NT2/D1 (cell line): Measurements from ENCODE around the gene KANK3.
"Not testable (repeated sequence)": the region's sequence is repeated elsewhere in the genome, so short reads cannot be mapped to it uniquely, and the experiment has no call there.

ENCODE experiments used
- DNase-seq: peaks from one replicate; pipeline ENCODE4 v3.0.0-alpha.2; 2011; ENCODE audit warnings: low read depth, low spot score
- H3K27me3 ChIP-seq: 2 replicates; pipeline ENCODE4 v1.6.0; 2011; ENCODE audit warnings: mild to moderate bottlenecking; ENCODE audit not compliant: insufficient read length, insufficient read depth
- H3K36me3 ChIP-seq: 2 replicates; pipeline ENCODE4 v1.6.1; 2011; ENCODE audit warnings: mild to moderate bottlenecking, low read length, mixed read lengths; ENCODE audit not compliant: insufficient read depth, insufficient read length
- H3K4me1 ChIP-seq: 2 replicates; pipeline ENCODE4 v1.5.1; 2011; ENCODE audit not compliant: insufficient read depth, insufficient read length
- H3K4me3 ChIP-seq: 2 replicates; pipeline ENCODE4 v1.5.1; 2011; ENCODE audit warnings: low read depth; ENCODE audit not compliant: insufficient read length
- H3K9ac ChIP-seq: 2 replicates; pipeline ENCODE4 v1.6.0; 2011; ENCODE audit warnings: low read depth; ENCODE audit not compliant: insufficient read length
- H3K9me3 ChIP-seq: 2 replicates; pipeline ENCODE4 v1.5.1; 2011; ENCODE audit warnings: mild to moderate bottlenecking, low read length; ENCODE audit not compliant: insufficient read depth
- SUZ12 ChIP-seq: IDR thresholded peaks from 2 replicates; pipeline ENCODE4 v1.6.1; 2011; ENCODE audit not compliant: insufficient read length, insufficient read depth; ENCODE audit errors: extremely low read depth
- YY1 ChIP-seq: IDR thresholded peaks from 2 replicates; pipeline ENCODE4 v1.6.1; 2011; ENCODE audit not compliant: insufficient read length, insufficient read depth
- ZNF274 ChIP-seq: IDR thresholded peaks from 2 replicates; pipeline ENCODE4 v1.6.1; 2011; ENCODE audit warnings: mild to moderate bottlenecking, low read depth, low read length

Gene KANK3

DNA sequence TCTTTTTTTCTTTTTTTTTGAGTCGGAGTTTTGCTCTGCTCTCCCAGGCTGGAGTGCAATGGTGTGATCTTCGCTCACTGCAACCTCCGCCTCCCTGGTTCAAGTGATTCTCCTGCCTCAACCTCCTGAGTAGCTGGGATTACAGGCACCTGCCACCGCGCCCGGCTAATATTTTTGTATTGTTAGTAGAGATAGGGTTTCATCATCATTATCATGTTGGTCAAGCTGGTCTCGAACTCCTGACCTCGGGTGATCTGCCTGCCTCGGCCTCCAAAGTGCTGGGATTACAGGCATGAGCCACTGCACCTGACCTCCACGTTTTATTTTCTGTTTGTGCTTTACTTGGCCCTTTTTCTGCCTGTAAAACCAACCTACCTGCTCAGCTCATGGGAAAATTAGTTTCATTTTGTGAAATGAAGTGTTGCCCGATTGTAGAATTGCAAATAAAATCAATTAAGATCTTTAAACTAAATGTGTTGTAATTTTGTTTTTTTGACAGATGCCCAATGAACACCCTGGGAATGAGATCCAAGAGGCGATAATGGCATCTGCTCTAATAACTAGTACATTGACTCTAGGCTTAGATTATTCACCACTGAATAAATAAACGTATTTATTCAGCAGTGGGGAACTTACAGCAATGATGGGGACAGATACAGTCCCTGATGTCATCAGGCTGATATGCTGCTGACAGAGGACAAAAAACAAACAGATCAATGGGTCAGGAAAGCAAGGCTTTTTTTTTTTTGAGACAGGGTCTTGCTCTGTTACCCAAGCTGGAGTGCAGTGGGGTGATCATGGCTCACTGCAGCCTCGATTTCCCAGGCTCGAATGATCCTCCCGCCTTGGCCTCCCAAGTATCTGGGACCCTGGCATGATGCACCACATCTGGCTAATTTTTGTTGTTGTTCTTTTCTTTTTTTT lies 44.9 kb upstream of the KANK3 start:
- peaks cover 7% of the 10 kb centered on the region for H3K36me3 ChIP-seq
- peaks cover 12% of the 10 kb centered on the region; the same call in 1 of the 2 replicates for H3K9me3 ChIP-seq
- H3K4me1 ChIP-seq = peaks cover 14% of the 10 kb centered on the region
- no peak for DNase-seq
- TF ChIP-seq YY1 = no peak
- TF ChIP-seq SUZ12 = no peak
- no peak for TF ChIP-seq ZNF274
- H3K4me3 ChIP-seq = no peak overlapping the region
- H3K9ac ChIP-seq = no peak overlapping the region
- H3K27me3 ChIP-seq = no peaks in the 10 kb centered on the region

DNA sequence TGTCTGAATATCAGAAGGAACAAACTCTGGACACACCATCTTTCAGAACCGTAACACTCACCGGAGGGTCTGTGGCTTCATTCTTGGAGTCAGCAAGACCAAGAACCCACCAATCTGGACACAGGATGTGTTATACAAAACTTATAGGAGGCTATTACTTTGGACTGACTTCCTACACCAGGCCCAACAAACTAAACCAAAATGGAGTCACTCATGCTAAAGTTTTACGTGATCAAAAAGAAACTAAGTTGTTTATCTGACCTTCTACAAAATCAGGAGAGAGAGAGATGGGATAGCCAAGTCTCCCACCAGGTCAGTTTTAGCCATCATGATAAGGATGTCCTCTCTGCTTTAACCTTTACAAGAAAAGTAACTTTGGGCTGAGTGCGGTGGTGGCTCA lies 43.9 kb upstream of the KANK3 start:
- TF ChIP-seq YY1 = no peak
- no peak for TF ChIP-seq SUZ12
- no peak for TF ChIP-seq ZNF274
- peaks cover 11% of the 10 kb centered on the region for H3K4me1 ChIP-seq
- H3K9me3 ChIP-seq = peaks cover 12% of the 10 kb centered on the region; the same call in 1 of the 2 replicates
- H3K9ac ChIP-seq = no peak overlapping the region
- peaks cover 6% of the 10 kb centered on the region for H3K36me3 ChIP-seq
- no peaks in the 10 kb centered on the region for H3K27me3 ChIP-seq
- no peak overlapping the region for H3K4me3 ChIP-seq
- no peak for DNase-seq

GRCh38 chr19:8386419-8386818 lies 43.4 kb upstream of the KANK3 start:
- peaks cover 12% of the 10 kb centered on the region; the same call in 1 of the 2 replicates for H3K9me3 ChIP-seq
- DNase-seq, H3K9ac ChIP-seq, H3K4me1 ChIP-seq, H3K36me3 ChIP-seq, H3K4me3 ChIP-seq, H3K27me3 ChIP-seq: not testable (repeated sequence)

DNA sequence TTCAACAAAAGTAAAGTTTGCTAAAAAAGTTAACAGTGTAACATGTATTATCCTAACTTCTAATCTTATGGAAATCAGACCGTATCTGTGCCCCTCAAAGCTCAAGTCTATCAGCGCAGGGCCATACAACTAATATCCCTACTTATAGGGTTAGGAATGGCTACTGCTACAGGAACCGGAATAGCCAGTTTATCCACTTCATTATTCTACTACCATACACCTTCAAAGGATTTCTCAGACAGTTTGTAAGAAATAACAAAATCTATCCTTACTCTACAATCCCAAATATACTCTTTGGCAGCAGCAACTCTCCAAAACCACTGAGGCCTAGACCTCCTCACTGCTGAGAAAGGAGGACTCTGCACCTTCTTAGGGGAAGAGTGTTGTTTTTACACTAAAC lies 42.5 kb upstream of the KANK3 start:
- H3K4me3 ChIP-seq, H3K27me3 ChIP-seq, H3K9ac ChIP-seq, DNase-seq, H3K36me3 ChIP-seq, H3K4me1 ChIP-seq: not testable (repeated sequence)
- H3K9me3 ChIP-seq = peaks cover 12% of the 10 kb centered on the region; the same call in 1 of the 2 replicates

DNA sequence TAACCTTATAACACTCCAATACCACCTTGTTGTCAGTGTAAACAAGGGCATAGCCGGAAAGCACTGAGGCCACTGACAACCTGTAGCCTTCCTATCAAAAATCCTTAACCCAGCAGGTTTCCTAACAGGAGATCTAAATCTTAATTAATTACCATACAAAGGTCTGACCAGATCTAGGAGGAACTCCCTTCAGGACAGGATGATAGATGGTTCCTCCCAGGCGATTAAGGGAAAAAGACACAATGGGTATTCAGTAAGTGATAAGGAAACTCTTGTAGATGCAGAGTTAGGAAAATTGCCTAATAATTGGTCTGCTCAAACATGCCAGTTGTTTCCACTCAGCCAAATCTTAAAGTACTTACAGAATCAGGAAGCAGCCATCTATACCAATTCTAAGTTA lies 42.0 kb upstream of the KANK3 start:
- H3K4me1 ChIP-seq, H3K4me3 ChIP-seq, H3K9ac ChIP-seq, H3K36me3 ChIP-seq, DNase-seq, H3K27me3 ChIP-seq: not testable (repeated sequence)
- H3K9me3 ChIP-seq = peaks cover 12% of the 10 kb centered on the region; the same call in 1 of the 2 replicates

GRCh38 chr19:8384569-8384968 lies 41.5 kb upstream of the KANK3 start:
- H3K36me3 ChIP-seq, H3K4me1 ChIP-seq, H3K9ac ChIP-seq, DNase-seq, H3K27me3 ChIP-seq, H3K4me3 ChIP-seq: not testable (repeated sequence)
- peaks cover 16% of the 10 kb centered on the region; the same call in 1 of the 2 replicates for H3K9me3 ChIP-seq

GRCh38 chr19:8379156-8379891 lies 36.3 kb upstream of the KANK3 start:
- peaks cover 11% of the 10 kb centered on the region; the same call in 1 of the 2 replicates for H3K9me3 ChIP-seq
- not testable (repeated sequence) for H3K4me3 ChIP-seq, DNase-seq, H3K27me3 ChIP-seq, H3K9ac ChIP-seq, H3K36me3 ChIP-seq, H3K4me1 ChIP-seq

DNA sequence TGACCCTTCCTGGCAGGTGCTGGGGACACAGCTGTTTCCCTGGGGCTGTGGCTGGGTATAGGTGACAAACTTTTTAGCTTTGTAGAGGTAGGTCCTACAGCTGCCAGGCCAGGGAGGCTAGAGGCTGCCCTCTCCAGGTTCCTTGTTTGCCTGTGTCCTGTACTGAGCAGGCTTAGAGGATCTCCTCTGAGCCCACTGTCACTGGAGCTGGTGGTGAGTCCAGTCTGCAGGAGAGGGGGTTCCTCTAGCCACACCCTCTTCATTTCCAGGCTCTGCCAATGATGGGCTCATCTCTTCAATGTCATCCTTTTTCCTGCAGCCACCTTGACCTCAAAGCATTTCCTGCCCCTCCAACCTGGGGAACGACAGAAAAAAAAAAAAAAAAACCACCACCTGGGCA lies 34.5 kb upstream of the KANK3 start:
- no peak for TF ChIP-seq ZNF274
- no peak for DNase-seq
- peaks cover 6% of the 10 kb centered on the region for H3K36me3 ChIP-seq
- H3K9me3 ChIP-seq = peaks cover 11% of the 10 kb centered on the region; the same call in 1 of the 2 replicates
- H3K27me3 ChIP-seq = no peaks in the 10 kb centered on the region
- H3K4me1 ChIP-seq = no peaks in the 10 kb centered on the region
- H3K9ac ChIP-seq = no peak overlapping the region
- no peak overlapping the region for H3K4me3 ChIP-seq

- not testable (repeated sequence) for H3K36me3 ChIP-seq, H3K9ac ChIP-seq, H3K4me1 ChIP-seq, DNase-seq, H3K27me3 ChIP-seq, H3K4me3 ChIP-seq
- peaks cover 11% of the 10 kb centered on the region; the same call in 1 of the 2 replicates for H3K9me3 ChIP-seq
These were observed 33.4 kb upstream of the KANK3 start for GRCh38 chr19:8376373-8376974.

DNA sequence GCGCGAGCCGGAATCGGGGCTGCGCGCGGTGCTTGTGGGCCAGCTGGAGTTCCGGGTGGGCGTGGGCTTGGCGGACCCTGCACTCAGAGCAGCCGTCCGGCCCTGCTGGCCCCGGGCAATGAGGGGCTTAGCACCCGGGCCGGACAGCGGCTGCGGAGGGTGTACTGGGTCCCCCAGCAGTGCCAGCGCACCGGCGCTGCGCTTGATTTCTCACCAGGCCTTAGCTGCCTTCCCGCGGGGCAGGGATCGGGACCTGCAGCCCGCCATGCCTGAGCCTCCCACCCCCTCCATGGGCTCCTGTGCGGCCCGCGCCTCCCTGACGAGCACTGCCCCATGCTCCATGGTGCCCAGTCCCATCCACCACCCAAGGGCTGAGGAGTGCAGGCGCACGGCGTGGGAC lies 32.7 kb upstream of the KANK3 start:
- not testable (repeated sequence) for H3K27me3 ChIP-seq, H3K4me3 ChIP-seq, H3K9ac ChIP-seq, H3K4me1 ChIP-seq, H3K36me3 ChIP-seq, DNase-seq
- peaks cover 11% of the 10 kb centered on the region; the same call in 1 of the 2 replicates for H3K9me3 ChIP-seq
